NCI-H2196 (cell line): ENCODE data around the gene MEAK7.
"Not testable (repeated sequence)": the region's sequence is repeated elsewhere in the genome, so short reads cannot be mapped to it uniquely, and the experiment has no call there.

Experiments used
- DNase-seq: peaks from one replicate; lab custom pipeline; 2025; ENCODE audit not compliant: unreplicated experiment; lab: John Stamatoyannopoulos, UW

Gene MEAK7

GRCh38 chr16:84534815-84535214, 30.4 kb upstream of the MEAK7 start:
- DNase-seq = no peak

DNA sequence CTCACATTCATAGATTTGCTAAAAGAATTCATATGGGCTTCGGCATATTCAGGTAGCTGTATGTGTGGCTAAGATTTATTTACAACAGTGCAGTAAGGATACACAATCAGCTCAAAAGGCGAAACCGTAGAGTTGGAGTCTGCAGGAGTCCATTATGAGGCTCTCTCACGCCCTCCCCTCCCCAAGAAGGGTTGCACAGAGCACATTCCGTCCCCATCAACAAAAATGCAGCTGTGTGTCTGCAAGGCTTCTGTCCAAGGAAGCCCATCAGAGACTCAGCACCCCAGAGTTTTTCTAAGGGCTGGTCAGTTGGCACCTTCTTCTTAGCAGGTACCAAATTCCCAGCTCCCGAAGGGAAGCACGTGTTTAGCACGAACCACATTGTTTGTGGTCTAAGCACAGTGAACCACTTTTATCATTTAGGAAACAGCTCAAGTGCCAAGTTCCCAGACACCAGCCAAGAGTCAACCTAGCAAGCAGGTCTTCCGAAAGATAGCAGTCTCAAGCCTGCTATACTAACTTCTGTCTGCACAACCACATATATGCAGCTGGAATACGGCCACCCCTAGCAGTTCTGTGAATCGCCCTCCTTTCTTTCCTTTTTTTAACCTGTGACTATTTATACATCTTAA, 28.5 kb upstream of the MEAK7 start:
- no peak for DNase-seq

GRCh38 chr16:84532291-84532724, 27.8 kb upstream of the MEAK7 start:
- DNase-seq = no peak

DNA sequence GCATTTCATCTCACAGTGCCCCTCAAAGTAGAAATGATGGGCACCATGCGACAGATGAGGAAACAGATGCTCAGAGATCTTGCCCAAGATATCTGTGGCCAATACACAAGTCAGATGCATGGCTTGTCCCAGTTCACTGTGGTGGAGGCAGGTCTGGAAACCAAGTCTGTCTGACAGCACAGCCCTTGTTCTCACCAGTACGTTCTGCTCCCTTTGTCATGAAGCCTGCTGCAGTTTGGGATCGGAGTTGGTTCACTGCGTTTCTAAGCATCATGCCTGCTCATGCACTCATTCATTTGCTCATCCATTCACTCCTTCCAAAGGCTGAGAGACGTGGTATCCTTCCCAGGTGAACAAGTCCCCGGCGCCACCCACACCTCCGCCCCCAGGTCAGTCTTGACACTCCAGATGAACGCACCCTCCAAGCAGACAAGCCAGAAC, 27.2 kb upstream of the MEAK7 start:
- no peak for DNase-seq

DNA sequence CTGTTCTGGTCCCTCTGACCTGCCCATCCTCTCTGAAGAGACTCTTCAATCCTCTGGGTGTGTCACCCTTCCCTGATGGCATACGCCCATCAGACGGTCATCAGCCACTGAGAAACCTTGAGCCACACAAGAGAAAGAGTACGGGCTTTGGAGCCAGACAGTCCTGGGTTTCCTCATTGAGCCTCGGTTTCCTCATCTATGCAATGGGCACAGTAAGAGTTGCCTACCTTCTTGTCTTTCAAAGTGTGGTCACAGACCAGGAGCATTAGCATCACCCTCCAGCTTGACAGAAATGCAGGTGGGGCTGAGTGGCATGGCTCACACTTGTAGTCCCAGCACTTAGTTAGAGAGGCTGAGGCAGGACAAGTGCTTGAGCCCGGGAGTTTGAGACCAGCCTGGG, 26.1 kb upstream of the MEAK7 start:
- no peak for DNase-seq

GRCh38 chr16:84529607-84530006, 25.1 kb upstream of the MEAK7 start:
- no peak for DNase-seq

GRCh38 chr16:84528322-84528721, 23.9 kb upstream of the MEAK7 start:
- no peak for DNase-seq

DNA sequence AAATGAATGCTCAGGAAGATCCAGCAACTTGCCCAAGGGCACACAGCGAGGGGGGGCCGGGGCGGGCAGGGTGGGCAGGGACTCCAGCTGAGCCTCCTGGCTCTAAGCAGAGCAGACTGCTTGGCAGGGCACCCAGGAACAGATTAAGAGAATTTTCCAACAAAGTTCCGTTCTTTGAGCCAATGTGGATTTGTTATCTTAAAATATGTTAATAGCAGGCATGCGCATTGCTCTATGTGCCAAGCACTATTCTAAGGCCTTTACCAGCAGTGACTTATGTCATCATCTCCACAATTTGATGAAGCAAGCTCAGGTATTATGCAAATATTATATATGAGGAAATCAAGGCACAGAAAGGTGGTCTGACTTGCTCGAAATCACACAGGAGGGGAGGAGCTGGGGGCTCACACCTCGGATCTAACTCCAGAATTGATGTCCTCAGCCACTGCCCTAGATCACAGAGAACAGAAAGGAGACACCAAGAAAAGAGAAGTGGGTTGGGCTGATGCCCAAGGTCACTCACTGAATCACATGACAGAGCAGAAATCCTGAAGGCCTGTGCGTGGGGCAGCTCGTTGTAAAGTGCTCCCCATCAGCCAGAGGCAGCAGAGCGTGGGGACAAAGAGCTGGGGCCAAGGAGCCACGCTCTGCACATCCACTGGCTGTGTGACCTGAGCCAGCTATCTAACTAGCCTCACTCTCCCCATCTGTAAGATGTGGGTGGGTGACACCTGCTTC, 23.2 kb upstream of the MEAK7 start:
- DNase-seq = no peak

DNA sequence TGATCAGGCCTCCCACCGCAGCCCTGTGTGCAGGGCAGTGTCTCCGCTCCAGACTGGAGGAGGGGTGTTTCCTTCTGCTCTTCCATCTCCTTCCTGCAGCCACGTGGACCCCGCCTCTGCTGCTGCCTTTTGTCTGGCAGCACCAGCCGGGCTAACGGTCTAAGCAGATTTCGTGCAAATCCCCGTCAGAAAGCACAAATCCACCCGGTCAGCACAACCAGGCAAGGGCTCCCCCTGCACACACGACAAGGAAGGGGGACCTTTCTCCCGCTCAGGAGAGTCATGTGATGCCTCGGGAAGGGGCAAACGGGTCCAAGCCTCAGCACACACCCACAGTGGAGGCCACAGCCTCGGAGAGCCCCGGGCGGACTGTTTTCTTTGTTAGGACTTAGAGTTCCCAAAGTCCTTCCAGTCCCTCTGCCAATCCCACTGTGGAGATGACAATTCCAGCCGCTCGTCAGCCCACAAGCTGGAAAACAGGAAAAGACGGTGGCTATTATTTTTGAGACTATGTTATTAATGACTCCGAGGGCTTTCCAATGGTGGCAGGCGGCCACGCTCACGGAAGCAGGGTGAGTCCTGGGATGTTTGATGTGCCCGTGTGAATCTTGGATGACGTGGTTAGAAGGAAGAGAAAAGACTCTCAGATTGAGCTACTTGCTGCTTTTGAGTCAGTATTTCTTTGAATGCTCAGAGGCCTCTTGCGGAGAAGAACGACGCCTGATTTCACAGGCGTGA, 22.5 kb upstream of the MEAK7 start:
- DNase-seq = no peak

DNA sequence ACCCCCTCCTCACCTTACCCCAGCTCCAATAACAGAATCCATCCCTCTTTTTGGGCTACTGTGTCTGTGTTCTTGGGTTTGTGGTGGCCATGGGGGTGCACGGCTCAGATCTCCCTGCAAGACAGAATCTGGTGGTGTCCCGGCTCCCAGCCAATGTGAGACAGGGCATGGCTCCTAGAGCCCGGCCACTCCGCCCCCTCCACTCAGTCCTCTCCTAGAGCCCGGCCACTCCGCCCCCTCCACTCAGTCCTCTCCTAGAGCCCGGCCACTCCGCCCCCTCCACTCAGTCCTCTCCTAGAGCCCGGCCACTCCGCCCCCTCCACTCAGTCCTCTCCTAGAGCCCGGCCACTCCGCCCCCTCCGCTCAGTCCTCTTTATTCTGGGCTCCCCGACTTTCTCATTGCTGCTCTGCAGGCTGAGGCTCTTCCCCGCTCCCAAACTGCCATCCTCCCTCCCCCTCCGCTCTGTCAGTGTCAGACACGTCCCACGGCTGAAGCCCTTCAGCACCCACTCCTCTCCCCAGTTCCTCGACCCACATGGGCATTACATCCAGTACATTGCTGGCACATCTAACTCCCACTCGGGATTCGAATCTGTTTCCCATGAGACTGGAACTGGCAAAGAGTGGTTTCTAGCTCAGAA, 20.6 kb upstream of the MEAK7 start:
- DNase-seq = not testable (repeated sequence)

- no peak for DNase-seq
Measured at GRCh38 chr16:84524346-84524920, 20.0 kb upstream of the MEAK7 start.

DNA sequence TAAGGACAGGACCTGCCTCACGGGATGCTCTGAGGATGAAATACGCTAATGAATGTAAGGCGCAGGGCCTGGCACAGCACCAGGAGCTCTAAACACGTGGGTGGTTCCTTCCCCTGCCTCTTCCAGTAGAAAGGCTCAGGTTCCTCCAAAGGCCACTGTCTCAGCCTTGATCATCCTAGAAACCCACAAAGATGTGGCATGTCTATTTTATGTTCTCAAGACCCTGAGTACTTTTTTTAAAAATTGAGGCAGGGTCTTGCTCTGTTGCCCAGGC, 17.0 kb upstream of the MEAK7 start:
- no peak for DNase-seq

- DNase-seq = peak; percentile 94
Measured at GRCh38 chr16:84520725-84521496, 16.5 kb upstream of the MEAK7 start.

DNA sequence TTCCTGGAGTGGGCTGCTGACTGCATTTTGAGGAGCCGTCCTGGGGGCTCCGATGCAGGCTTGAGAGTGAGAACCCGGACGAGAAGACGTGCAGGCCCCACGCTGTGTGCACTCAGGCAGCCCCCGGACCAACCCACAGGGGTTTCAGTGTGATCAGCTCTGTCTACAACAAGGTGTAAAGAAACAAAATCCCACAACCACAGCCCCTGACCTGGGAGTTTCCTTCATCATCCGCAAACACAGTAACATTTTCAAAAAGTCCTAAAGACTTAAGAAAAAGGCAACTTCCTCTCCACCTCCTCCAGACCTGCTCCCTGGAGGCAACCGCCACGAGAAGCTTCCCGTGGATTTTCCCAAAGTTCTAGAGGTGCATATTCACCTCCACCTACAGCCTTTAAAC, 15.4 kb upstream of the MEAK7 start:
- DNase-seq = no peak

DNA sequence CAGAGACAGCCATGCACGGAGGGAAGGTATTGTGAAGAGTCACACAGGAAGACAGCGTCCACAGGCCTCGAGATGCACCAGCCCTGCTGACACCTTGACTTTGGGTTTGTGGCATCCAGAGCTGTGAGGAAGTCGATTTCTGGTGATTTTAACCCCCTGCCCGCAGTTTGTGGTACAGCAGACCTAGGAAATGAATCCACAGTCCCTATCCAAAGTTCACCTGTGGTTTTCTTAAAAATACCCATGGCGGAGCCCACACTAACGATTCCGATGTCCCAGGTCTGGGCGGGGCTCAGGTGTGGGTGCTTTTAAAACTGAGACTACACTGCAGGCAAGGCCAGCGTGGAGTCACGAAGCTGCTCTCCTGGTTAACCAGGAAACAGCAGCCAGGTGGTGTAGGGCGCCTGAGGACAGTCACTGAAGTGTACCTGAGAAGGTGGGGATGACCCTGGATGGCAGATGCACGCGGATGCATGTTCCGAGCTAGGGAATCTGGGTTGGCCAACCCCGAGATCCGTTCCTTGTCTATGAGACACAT, 14.4 kb upstream of the MEAK7 start:
- peak; percentile 25 for DNase-seq

DNA sequence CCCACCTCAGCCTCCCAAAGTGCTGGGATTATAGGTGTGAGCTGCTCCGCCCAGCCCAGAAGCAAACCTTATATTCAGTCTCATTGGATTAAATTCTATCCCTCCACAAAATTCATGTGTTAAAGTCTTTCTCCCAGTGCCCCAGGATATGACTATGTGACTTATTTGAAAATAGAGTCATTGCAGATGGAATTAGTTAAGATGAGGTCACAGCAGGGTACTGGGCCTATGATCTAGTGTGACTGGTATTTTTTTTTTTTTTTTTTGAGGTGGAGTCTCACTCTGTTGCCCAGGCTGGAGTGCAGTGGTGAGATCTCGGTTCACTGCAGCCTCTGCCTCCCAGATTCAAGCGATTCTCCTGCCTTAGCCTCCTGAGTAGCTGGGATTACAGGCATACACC, 13.8 kb upstream of the MEAK7 start:
- not testable (repeated sequence) for DNase-seq

DNA sequence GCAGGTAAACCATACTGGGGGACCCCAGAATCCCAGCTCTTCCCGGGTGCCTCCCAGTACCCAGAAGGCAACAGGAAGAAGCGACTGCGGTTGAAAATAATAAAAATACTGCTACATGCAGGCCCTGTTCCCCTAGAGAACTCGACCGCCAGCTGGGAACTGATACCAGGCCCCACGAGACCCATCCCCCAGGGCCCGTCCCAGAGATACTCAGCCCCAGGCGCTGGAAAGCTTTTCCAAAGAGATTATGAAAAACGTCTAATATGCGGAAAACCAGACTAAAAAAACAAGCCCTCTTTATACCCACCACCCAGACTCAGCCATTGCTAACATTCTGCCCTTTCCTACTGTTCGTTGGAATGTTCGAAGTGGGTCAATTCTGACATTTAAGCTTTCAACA, 12.9 kb upstream of the MEAK7 start:
- DNase-seq = no peak

DNA sequence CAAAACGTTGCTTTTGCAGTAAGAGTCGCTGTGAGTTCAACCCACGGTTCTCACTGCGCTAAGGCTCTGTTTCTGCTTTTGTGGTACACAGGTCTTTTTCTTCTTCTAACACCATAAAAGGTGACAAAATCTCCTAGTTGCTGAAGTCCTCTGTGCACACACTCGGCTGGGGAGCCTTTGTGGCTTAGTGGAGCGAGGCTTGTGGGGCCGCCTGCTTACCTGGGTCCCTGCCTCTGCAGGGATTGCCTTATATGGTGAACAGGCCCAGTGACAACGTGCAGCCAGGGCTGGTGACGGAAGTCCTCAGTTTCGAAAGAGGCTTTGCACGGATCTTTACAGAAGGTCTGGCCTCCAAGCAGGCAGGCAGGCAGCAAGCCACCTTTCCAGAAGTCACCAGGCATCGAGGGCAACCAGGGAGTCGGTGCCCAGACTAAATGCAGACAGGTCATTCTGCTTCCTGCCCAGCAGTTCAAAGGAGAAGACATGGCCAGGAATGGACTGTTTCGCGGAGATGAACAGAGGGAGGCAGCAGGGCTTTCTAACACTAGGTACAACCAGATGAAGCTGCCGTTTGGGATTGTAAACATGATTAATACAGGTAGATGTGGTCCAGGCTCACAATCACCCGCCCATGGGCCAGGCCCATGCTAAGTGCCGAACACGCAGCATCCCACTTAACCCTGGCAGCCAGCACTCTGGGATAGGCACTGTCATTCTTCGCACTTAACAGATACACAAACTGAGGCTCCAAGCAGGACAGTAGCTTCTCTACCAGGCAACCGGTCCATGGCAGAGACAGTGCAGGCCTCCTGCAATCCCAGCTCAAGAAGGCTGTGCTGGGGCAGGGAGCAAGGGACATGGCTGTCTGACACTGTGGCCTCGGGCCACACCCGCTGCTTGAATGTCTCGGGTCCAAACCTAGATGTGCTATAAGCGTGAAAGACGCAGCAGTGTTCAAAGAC, 10.7 kb upstream of the MEAK7 start:
- no peak for DNase-seq

DNA sequence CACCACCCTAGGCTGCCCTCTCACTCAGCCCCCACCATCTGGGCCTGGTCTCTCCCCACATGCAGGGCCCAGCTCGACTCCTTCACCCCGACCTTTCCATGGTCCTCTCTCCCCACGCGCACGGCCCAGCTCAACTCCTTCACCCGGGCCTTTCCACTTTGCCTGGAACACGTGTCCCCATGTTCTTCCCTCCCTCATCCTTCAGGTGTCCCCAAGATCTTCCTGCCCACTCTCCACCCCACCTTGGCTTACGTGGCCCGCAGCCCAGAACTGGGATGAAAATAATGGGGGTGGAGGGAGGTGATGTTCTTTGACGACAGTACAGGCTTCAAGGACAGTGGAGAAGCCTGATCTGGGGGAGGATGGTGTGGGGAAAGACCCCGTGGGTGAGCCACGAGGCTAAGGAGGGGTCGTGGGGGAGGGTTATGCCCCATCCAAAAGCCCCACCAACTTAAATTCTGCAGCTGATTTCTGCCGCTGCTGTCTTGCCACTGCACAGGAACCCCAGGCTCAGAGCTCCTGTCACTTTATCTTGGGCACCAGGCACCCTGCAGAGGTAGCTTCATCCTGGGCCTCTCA, 9.9 kb upstream of the MEAK7 start:
- DNase-seq = no peak
